ENCODE data around the gene KIRREL1.

KIRREL1 gene

GRCh38 chr1:158099185-158099584 is 105.7 kb downstream of the KIRREL1 start:
- in situ Hi-C loops (cut with HindIII; ENCODE audit: low sequenced_read_pairs): loop anchor here (5.0 kb wide), 1 partner anchor 48 kb away; no protein-coding TSS in a partner anchor

DNA sequence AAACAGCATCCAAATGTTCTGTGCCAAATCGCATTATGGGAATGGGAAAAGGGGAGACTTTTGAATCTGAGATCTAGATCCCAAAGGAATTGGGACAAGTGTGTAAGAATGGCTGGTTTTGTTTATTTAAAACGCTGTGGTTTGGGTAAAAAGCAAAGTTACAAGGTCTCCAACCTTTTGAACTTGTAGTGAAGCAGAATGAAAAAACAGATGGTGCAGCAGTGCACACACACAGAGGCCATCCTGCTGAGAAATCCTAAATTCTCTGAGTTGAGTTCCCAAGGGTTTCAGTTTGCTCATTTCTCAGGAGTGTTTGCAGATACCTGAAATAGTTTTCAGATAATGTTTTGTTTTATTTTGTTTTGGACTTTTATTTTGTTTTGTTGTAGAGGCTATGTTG is 107.1 kb downstream of the KIRREL1 start:
- in situ Hi-C loops (cut with HindIII; ENCODE audit: low sequenced_read_pairs): no loop called here

GRCh38 chr1:158101455-158101854 is 108.0 kb downstream of the KIRREL1 start:
- in situ Hi-C loops (cut with HindIII; ENCODE audit: low sequenced_read_pairs): no loop called here

DNA sequence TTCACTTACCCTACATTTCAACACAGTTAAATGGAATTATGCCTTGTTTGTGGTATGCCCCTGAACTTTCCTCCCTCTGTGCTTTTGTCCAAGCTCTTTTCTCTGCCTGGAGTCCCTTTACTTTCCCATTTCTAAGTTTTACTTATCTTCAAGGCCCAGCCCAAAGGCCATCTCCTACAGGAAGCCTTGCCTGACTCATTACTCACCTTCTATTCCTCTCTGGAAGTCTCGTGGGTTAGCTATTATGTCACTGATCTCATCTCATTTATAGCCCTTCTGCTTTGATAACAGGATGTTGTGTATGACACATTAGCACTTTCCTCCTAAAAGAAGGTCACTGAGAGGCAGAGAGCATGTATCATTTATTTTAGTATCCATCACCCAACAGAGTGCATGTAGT is 108.5 kb downstream of the KIRREL1 start:
- in situ Hi-C loops (cut with HindIII; ENCODE audit: low sequenced_read_pairs): no loop called here

DNA sequence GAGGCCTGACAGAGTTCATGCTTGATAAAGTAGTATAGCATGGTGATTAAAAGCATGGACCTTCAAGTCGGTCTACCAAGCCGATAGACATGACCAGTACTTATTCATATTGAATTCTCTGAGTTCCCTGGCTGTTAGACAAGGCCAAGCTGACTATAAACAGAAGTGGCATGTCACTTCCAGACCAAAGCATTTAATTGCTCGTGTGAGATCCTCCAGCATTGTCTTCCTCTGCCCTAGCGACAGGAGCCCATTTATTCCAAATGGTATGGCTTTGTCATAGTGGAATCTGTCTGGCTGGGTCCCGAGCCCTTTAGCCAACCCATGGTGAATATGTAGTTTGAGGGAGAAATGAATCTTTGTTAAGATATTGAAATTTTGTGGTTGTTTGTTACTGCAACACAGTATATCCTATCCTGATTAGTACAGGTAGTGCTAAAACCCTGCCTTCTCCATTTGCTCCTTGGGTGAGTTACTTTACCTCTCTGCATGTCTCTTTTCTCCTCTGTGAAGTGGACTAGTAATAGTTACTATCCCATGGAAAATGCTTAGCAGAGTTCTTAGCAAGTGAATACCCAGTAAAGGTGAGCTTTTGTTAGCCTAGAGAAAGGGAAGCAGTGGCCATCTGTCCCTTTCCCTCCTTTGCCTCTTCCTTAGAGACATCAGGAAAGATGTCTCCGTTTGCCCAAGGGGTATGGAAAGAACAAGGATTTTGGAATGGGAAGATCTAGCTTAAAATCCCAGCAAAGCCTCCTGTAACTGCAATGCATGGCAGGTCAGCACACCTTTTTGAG is 109.6 kb downstream of the KIRREL1 start:
- in situ Hi-C loops (cut with HindIII; ENCODE audit: low sequenced_read_pairs): no loop called here

GRCh38 chr1:158103861-158104522 is 110.5 kb downstream of the KIRREL1 start:
- in situ Hi-C loops (cut with HindIII; ENCODE audit: low sequenced_read_pairs): no loop called here

DNA sequence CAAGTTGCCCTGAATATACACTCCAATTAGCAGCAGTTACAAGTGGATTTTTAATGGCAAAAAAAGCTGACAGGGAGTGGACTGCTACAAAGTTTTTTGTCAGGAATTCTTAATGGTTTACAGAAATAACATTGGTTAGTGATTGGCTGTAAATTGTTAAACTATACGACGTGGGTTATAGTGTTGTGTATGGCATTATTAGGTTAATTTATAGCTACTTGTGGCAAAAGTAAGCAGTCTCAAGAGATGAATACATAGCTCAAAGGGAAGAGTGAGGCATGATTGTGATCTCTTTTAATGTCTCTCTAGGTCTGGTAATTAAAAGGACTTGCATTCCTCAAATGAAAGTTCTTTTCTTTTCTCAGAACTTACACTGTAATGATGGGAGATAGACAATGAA is 111.4 kb downstream of the KIRREL1 start:
- in situ Hi-C loops (cut with HindIII; ENCODE audit: low sequenced_read_pairs): no loop called here

DNA sequence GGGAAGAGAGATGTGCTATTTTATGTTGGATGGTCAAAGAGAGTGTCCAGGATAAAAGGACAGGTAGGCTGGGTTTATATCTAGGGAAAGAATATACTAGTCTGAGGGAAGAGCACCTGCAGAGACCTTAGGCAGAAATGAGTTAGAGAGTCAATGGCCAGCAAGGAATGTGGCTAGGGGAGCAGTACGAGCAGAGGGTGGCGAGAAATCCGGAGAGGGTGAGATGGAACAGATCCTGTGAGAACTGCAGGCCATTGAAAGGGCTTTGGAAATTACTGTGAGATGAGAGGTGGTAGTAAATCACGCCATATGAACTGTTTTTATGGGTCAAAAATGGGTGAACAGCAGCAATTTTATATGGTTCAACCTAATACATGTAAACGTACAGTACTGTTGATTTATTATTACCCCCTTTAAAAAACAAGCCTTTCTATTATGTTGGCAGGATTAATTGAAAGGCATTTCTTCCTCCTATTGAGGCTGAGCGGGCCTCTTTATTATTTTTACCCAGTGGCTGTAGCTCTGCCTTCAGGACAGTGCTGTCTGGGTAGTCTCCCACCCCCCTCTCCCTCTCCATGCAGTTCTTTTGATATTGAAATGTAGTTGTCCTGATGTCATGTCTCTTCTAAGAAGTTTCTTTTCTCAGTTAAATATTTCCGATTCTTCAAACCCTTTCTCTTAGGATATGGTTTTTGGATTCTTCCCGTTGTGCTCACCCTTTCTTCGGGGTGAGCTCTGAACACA is 112.1 kb downstream of the KIRREL1 start:
- in situ Hi-C loops (cut with HindIII; ENCODE audit: low sequenced_read_pairs): no loop called here

DNA sequence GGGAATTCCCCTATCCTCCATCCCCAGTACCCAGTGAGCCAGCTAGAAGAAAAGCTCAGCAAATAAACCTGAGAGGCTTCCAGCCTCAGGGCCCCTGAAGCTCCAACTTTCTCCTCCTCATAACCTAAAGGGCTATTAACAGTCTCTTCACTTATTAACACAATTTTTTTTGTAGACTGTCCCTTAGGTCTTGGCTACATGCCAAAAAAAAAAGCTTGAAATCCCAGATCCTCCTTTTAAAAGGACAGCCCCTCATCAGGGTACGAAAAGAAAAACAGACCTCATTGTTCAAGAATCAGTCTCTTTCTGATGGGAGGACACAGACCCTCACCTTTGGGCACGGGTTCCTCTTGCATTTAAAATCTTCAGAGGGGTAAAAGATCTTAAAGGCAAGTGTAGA is 114.5 kb downstream of the KIRREL1 start:
- in situ Hi-C loops (cut with HindIII; ENCODE audit: low sequenced_read_pairs): no loop called here

DNA sequence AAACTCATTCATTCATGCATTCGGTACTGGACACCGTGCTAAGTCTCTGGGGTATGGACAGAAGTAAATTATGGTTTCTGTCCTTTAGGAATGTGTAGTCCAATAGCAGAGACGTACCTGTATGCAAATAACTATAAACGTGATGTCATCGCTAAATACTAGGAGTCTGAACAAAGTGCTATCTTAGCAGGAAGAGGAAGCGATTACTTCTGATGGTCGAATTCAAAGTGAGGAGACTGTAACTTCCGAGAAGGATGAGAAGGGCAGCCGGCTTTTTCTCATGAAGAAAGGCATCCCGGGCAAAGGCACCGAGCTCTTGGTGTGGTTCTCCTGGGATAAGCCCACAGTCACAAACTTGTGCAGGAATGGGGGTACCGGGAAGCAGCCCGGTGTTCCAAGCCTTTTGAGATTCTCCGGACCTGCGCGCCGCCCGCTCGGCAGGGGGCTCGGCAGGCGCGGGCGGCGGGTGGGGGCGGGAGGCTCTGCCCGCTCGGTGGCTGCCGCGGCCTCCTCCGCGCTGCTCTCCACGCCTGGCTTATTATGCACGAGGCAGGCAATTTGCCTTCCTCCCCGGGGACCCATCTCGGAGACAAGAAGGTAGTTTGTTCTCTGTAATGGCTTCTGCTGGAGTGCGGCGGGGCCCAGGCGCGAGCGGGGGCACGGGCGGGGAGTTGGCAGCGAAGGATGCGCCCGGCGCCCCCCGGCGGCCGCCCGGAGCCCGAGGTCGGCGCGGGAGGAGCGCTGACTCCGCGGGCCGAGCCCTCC is 119.7 kb downstream of the KIRREL1 start:
- in situ Hi-C loops (cut with HindIII; ENCODE audit: low sequenced_read_pairs): no loop called here

GRCh38 chr1:158113759-158114127 is 120.3 kb downstream of the KIRREL1 start:
- in situ Hi-C loops (cut with HindIII; ENCODE audit: low sequenced_read_pairs): no loop called here

GRCh38 chr1:158115126-158115525 is 121.7 kb downstream of the KIRREL1 start:
- in situ Hi-C loops (cut with HindIII; ENCODE audit: low sequenced_read_pairs): no loop called here

DNA sequence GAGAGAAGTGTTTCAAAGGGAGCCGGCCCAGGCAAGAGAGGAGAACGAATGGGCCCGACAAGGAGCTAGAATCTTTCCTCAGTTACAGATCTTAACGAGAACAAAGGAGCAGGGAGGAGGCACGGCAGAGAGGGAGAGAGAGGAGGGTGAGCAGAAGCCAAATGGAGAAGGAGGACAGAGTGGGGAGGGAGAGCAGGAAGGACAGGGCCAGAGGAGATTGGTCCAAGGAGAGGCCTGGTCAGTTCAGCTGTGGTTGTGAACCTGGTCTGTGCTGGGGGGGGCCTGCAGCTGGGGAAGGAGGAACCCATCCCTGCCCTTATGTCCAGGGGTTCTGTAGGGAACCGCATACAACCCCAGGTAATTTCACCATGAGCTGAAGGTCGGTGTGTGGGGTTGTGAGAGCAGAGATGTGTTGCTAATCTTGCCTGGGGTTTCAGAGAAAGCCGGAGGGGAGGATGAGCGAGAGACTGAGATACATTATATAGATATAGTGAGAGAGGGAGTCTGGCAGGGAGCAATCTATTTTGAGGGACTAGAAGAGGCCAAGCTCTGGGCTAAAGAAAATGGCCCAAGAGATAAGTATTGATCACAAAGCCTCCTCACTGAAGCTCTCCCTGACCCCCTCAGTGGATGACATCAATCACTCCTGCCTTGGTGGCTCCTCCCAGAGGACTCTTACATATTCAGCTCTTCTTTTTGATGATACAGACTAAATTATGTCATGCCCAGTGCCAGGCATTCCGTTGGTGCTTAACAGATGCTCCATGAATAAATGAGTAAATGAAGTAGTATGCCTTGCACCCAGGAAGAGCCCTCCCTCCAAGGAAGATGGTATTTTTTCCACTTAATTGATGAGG is 123.1 kb downstream of the KIRREL1 start:
- in situ Hi-C loops (cut with HindIII; ENCODE audit: low sequenced_read_pairs): no loop called here

- in situ Hi-C loops (cut with HindIII; ENCODE audit: low sequenced_read_pairs): no loop called here
These were observed 124.6 kb downstream of the KIRREL1 start for GRCh38 chr1:158117854-158118704.

DNA sequence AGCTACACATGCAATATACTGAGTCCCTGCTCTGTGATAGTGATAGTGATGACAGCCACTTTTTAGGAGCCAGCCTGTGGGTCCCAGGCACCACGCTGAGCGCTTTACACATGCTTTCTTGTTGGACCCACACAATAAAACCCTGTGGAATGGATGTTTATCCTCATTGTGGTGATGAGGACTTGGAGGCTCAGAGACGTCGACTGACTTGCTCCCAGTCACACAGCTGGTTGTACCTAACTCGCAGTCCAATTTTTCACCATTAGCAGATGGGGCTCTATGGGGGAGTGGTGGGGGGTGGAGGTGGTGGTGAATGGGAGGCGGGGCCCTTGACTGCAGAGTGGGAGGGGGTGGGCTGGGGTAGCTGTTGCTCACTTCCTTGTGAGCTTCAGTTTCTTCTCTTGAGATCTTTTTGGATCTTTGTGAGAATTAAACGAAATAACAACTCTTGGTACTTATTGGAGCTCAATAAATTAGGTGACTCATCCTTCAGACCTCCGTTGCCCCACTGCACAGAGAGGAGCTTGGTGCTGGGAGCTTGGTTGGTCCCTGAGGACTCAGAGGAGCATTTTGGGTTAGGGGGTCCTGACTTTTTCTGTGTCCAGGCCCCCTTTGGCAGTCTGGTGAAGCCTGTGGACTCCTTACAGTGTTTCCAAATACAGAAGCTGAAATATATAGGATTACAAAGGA is 125.4 kb downstream of the KIRREL1 start:
- in situ Hi-C loops (cut with HindIII; ENCODE audit: low sequenced_read_pairs): no loop called here

DNA sequence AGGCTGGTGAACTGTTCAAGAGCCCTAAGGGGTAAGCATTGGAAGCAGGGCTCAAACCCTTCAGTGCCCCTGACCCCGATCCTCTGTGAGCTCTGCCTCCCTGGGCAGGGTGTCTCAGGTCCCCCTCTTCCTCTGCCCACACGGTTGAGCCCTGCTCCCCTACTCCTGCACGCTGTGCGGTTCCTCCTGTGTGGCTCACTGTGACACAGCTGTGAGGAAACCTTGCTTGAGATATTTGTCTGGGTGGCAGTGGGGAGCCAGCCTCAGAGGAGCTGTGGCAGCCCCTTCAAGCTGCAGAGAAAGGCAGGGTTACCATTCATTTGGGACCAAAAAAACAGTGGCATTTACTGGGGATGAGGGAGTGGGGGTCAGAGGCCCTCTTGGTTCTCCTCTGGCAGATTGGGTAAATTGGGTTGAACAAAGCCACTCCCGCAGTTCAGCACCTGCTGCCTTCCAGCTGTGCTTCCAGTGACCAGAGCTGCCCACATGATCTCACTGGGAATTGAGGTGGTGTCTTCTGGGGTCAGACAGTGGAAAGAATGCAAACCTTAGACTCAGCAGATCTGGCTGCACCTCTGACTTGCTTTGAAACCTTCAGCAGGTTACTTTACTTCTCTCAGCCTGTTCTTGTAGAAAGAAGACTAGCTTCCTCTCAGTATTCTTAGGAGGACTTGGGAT is 126.7 kb downstream of the KIRREL1 start:
- in situ Hi-C loops (cut with HindIII; ENCODE audit: low sequenced_read_pairs): no loop called here

DNA sequence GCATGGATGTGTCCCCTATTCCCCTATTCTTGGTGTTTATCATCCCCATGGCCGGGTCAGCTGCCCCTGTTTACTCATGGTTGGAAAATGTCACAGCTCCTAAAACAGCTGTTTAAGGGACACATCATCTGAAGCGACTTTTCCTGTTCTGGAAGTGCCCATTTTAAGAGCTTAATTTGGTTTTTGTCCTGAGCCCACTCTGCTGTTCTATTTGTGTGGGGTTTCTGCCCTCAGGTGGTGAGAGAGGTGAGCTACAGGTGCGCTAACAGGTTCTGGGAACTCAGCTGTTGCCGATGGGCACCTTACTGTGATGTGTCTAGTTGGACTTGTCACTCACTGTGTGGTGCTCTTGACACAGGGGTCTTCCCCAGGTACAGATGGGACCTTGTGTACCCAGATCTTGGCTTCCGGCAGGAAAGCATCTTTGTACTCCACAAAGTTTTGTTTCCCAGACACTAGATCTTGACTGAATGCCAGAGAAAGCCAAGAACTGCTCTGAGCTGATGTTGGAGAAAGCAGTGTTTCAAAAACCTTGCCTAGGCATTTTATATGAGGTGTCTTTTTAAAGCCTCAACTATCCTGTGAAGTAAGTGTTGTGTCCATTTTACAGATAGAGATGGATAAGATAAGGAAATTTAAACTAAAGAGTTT is 128.3 kb downstream of the KIRREL1 start:
- in situ Hi-C loops (cut with HindIII; ENCODE audit: low sequenced_read_pairs): no loop called here

Data from endothelial cell of hepatic sinusoid (primary cell).